Skeletal muscle tissue (tissue), 4 donors: Measurements from ENCODE around the gene CRB1. TPM values are rescaled to one million over a fixed set of nuclear protein-coding genes. Genes with fewer than 3 reads are reported as not detected.
"Not testable (repeated sequence)": the region's sequence is repeated elsewhere in the genome, so short reads cannot be mapped to it uniquely, and the experiment has no call there.

Experiments used
- H3K27ac ChIP-seq: one replicate; pipeline ENCODE4 v1.7.0; 2013; ENCODE audit warnings: mild to moderate bottlenecking, low read depth, low read length, inconsistent platforms
- H3K27me3 ChIP-seq, 3 donors: one replicate each; pipeline ENCODE4 v1.7.0; 2013; ENCODE audit warnings: low read length in 3 of 3; ENCODE audit not compliant: control insufficient read depth in 3 of 3, insufficient read depth in 3 of 3
- H3K36me3 ChIP-seq, 3 donors: one replicate each; pipeline ENCODE4 v1.7.0; 2013; ENCODE audit warnings: low read length in 3 of 3; ENCODE audit not compliant: control insufficient read depth in 3 of 3, insufficient read depth in 3 of 3
- H3K4me1 ChIP-seq, 3 donors: one replicate each; pipeline ENCODE4 v1.7.0; 2013; ENCODE audit warnings: low read length in 3 of 3, mild to moderate bottlenecking in 3 of 3; ENCODE audit not compliant: control insufficient read depth in 3 of 3, insufficient read depth in 3 of 3
- H3K4me3 ChIP-seq, 3 donors: one replicate each; pipeline ENCODE4 v1.7.0; 2013; ENCODE audit warnings: low read length in 3 of 3
- H3K9ac ChIP-seq, 3 donors: one replicate each; pipeline ENCODE4 v1.7.0; 2013; ENCODE audit warnings: low read length in 3 of 3, mild to moderate bottlenecking in 3 of 3, moderate library complexity in 2 of 3, low read depth in 1 of 3
- H3K9me3 ChIP-seq, 3 donors: one replicate each; pipeline ENCODE4 v1.7.0; 2013; ENCODE audit warnings: low read length in 3 of 3; ENCODE audit not compliant: control insufficient read depth in 3 of 3
- total RNA-seq: library from RNA; depleted of rRNA; stranded (reverse); fragments of >200 nt; gene quantifications from one replicate; pipeline ENCODE4 v1.2.3, GENCODE V29; 2014
- donor health status: Osteomylitis.

Gene CRB1
- total RNA-seq, 1 donor from 2014 or later: 1.0 TPM

DNA sequence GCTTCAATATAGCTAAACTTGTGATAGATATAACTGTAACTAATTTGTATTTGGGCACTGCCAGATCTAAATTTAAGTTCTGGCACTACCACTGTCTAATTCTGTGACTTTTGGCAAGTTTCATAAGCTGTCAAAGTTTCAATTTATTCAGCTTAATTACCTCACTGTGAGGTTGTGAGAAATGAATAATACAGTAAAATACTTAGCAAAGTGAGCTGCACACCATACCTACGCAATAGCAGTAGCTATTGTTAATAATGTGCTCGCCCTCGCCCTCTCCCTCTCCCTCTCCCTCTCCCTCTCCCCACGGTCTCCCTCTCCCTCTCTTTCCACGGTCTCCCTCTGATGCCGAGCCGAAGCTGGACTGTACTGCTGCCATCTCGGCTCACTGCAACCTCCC, 136.7 kb downstream of the CRB1 start:
- H3K36me3 ChIP-seq, H3K27ac ChIP-seq, H3K4me3 ChIP-seq, H3K4me1 ChIP-seq, H3K9ac ChIP-seq, H3K9me3 ChIP-seq, H3K27me3 ChIP-seq: not testable (repeated sequence)

- not testable (repeated sequence) for H3K4me1 ChIP-seq, H3K27me3 ChIP-seq, H3K9me3 ChIP-seq, H3K27ac ChIP-seq, H3K9ac ChIP-seq, H3K36me3 ChIP-seq, H3K4me3 ChIP-seq
Observed at GRCh38 chr1:197405614-197406013, 137.6 kb downstream of the CRB1 start.

- Histone ChIP-seq H3K9me3 (no peaks in the 10 kb centered on the region), H3K4me1 (no peaks in the 10 kb centered on the region), H3K9ac (no peak overlapping the region), H3K4me3 (no peak overlapping the region), H3K36me3 (no peaks in the 10 kb centered on the region), H3K27ac (no peak overlapping the region), H3K27me3 (no peaks in the 10 kb centered on the region)
Observed at GRCh38 chr1:197413564-197413963, 145.5 kb downstream of the CRB1 start.

GRCh38 chr1:197415221-197415620, 147.2 kb downstream of the CRB1 start:
- no peaks in the 10 kb centered on the region for H3K9me3 ChIP-seq
- H3K4me3 ChIP-seq: no peak overlapping the region
- H3K4me1 ChIP-seq: no peaks in the 10 kb centered on the region
- no peaks in the 10 kb centered on the region for H3K27me3 ChIP-seq
- no peaks in the 10 kb centered on the region for H3K36me3 ChIP-seq
- no peak overlapping the region for H3K9ac ChIP-seq
- no peak overlapping the region for H3K27ac ChIP-seq

- Histone ChIP-seq H3K27me3 (no peaks in the 10 kb centered on the region), H3K4me3 (no peak overlapping the region), H3K27ac (no peak overlapping the region), H3K4me1 (no peaks in the 10 kb centered on the region), H3K9me3 (no peaks in the 10 kb centered on the region), H3K9ac (no peak overlapping the region), H3K36me3 (no peaks in the 10 kb centered on the region)
Observed at GRCh38 chr1:197418693-197419092, 150.6 kb downstream of the CRB1 start.

GRCh38 chr1:197422993-197423392, 154.9 kb downstream of the CRB1 start:
- Histone ChIP-seq H3K4me3 (no peak overlapping the region), H3K36me3 (no peaks in the 10 kb centered on the region), H3K4me1 (no peaks in the 10 kb centered on the region), H3K9me3 (no peaks in the 10 kb centered on the region), H3K27me3 (no peaks in the 10 kb centered on the region), H3K9ac (no peak overlapping the region), H3K27ac (no peak overlapping the region)

GRCh38 chr1:197424380-197424779, 156.3 kb downstream of the CRB1 start:
- no peak overlapping the region for H3K27ac ChIP-seq
- no peaks in the 10 kb centered on the region for H3K4me1 ChIP-seq

GRCh38 chr1:197429372-197429771, 161.3 kb downstream of the CRB1 start:
- no peaks in the 10 kb centered on the region for H3K9me3 ChIP-seq
- H3K36me3 ChIP-seq: no peaks in the 10 kb centered on the region
- no peak overlapping the region for H3K4me3 ChIP-seq
- H3K27ac ChIP-seq: no peak overlapping the region
- no peaks in the 10 kb centered on the region for H3K27me3 ChIP-seq
- no peak overlapping the region for H3K9ac ChIP-seq
- no peaks in the 10 kb centered on the region for H3K4me1 ChIP-seq

More at GRCh38 chr1:197424380-197424779, 156.3 kb downstream of the CRB1 start:
- H3K9me3 ChIP-seq: no peaks in the 10 kb centered on the region
- H3K27me3 ChIP-seq: no peaks in the 10 kb centered on the region
- no peak overlapping the region for H3K9ac ChIP-seq
- H3K4me3 ChIP-seq: no peak overlapping the region
- no peaks in the 10 kb centered on the region for H3K36me3 ChIP-seq

GRCh38 chr1:197435224-197435623, 167.2 kb downstream of the CRB1 start:
- Histone ChIP-seq H3K9ac (no peak overlapping the region), H3K36me3 (no peaks in the 10 kb centered on the region), H3K4me3 (no peak overlapping the region), H3K9me3 (no peaks in the 10 kb centered on the region), H3K4me1 (no peaks in the 10 kb centered on the region), H3K27me3 (no peaks in the 10 kb centered on the region), H3K27ac (no peak overlapping the region)

DNA sequence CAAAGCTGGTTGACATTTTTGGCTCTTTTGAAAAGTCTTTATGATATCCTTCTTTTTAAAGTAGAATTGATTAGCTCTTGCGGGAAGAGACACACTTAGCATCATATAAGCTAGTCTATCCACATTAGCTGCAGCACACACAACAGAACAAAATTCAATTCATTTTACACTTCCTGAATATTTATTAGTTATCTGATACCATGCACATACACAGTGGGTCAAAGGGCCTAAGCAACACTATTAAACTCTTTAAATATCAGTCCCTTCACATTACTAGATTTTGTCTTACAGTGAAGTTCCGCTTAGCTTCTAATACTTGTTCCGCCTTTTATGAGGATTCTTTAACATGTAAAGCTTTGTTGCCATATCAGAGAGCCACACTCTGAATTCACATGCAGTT, 169.5 kb downstream of the CRB1 start:
- H3K4me3 ChIP-seq: no peak overlapping the region
- no peaks in the 10 kb centered on the region for H3K9me3 ChIP-seq
- no peaks in the 10 kb centered on the region for H3K27me3 ChIP-seq
- H3K27ac ChIP-seq: no peak overlapping the region
- H3K4me1 ChIP-seq: no peaks in the 10 kb centered on the region
- H3K9ac ChIP-seq: no peak overlapping the region
- H3K36me3 ChIP-seq: no peaks in the 10 kb centered on the region
